ENCODE data around the gene TMEM256. TPM values are rescaled to one million over a fixed set of nuclear protein-coding genes. Genes with fewer than 3 reads are reported as not detected.
A peak's percentile ranks its signal among the peaks of the same experiment; 100 is the strongest.

TMEM256 gene
- total and polyA plus RNA-seq, 9 of the 15 experiments (the other 6 are each of a cell fraction or from before 2014, with no cell fraction given), result 43.4 to 177 (median 68.5) TPM

GRCh38 chr17:7394452-7395191 is 9.3 kb downstream of the TMEM256 start, which contains the start of gene PLSCR3 (continued):
- no peak for TF ChIP-seq GTF2B (IDR thresholded peaks at IDR 0.05; ENCODE audit: extremely low read depth, insufficient read length)
- peak; percentile 38 for TF ChIP-seq CREM (IDR thresholded peaks at IDR 0.05; ENCODE audit: low read depth)
- no peak for TF ChIP-seq SNAPC5 (CRISPR knock-in tag; IDR thresholded peaks at IDR 0.05)
- peak; percentile 17; the same call in 1 of the 2 replicates for TF ChIP-seq ATF7 (IDR thresholded peaks at IDR 0.05)
- no peak for TF ChIP-seq FIP1L1 (IDR thresholded peaks at IDR 0.05; ENCODE audit: low read depth, low read length, poor library complexity, severe bottlenecking)
- TF ChIP-seq TBP (optimal IDR thresholded peaks at IDR 0.05; ENCODE audit: low read depth, low read length), result peak; percentile 6
- no peak for TF ChIP-seq REST (IDR thresholded peaks at IDR 0.05; ENCODE audit: borderline replicate concordance)
- no peak for TF ChIP-seq REST (CRISPR knock-in tag; IDR thresholded peaks at IDR 0.05; ENCODE audit: low read depth)
- TF ChIP-seq GATAD2B (IDR thresholded peaks at IDR 0.05; ENCODE audit: borderline replicate concordance), result peak; percentile 60
- no peak for TF ChIP-seq POLR2AphosphoS2 (IDR thresholded peaks at IDR 0.05; ENCODE audit: low read length)
- no peak for TF ChIP-seq ZNF133 (CRISPR knock-in tag; IDR thresholded peaks at IDR 0.05)
- no peak for TF ChIP-seq CBFA2T2 (conservative IDR thresholded peaks at IDR 0.05)
- TF ChIP-seq LCOR (CRISPR knock-in tag; IDR thresholded peaks at IDR 0.05), result no peak
- TF ChIP-seq PHF8 (IDR thresholded peaks at IDR 0.05; ENCODE audit: borderline replicate concordance, low read length), result peak; percentile 84; the same call in 1 of the 2 replicates
- no peak for TF ChIP-seq SMARCC2 (IDR thresholded peaks at IDR 0.05; ENCODE audit: low read depth)
- TF ChIP-seq CREBBP (IDR thresholded peaks at IDR 0.05; ENCODE audit: low read depth, low read length), result no peak
- no peak for TF ChIP-seq NEUROD1 (IDR thresholded peaks at IDR 0.05; ENCODE audit: borderline replicate concordance, low read depth, low read length, partially characterized antibody)
- TF ChIP-seq ZNF586 (CRISPR knock-in tag; conservative IDR thresholded peaks at IDR 0.05), result no peak
